Suprapubic skin (tissue), 4 donors: ENCODE data around the gene FN3KRP. TPM values are rescaled to one million over a fixed set of nuclear protein-coding genes. Genes with fewer than 3 reads are reported as not detected.
A peak's percentile ranks its signal among the peaks of the same experiment; 100 is the strongest.

ENCODE experiments used
- DNase-seq, 2 donors: peaks; one replicate each; pipeline ENCODE4 v3.0.0-alpha.2; 2019; ENCODE audit warnings: low spot score in 2 of 2
- H3K27ac ChIP-seq: fragments of 200-600 bp; sonication (generic); one replicate; pipeline ENCODE4 v1.5.1; 2019
- H3K27me3 ChIP-seq: fragments of 200-600 bp; sonication (generic); one replicate; pipeline ENCODE4 v1.5.1; 2019
- H3K36me3 ChIP-seq: fragments of 200-600 bp; sonication (generic); one replicate; pipeline ENCODE4 v1.5.1; 2019
- H3K4me1 ChIP-seq: fragments of 200-600 bp; sonication (generic); one replicate; pipeline ENCODE4 v1.5.1; 2019
- H3K4me3 ChIP-seq: fragments of 200-600 bp; sonication (generic); one replicate; pipeline ENCODE4 v1.5.1; 2019; ENCODE audit warnings: mild to moderate bottlenecking
- H3K9me3 ChIP-seq: fragments of 200-600 bp; sonication (generic); one replicate; pipeline ENCODE4 v1.5.1; 2019
- CTCF ChIP-seq, 2 donors: fragments of 200-600 bp in 1 of 2; fragments of 450-650 bp in 1 of 2; sonication (generic) in 1 of 2; IDR thresholded peaks; one replicate each; pipeline ENCODE4 v1.5.1; 2016 to 2019; ENCODE audit warnings: antibody characterized with exemption in 2 of 2, mild to moderate bottlenecking in 1 of 2, moderate library complexity in 1 of 2
- EP300 ChIP-seq: sonication (generic); formaldehyde crosslinking; IDR thresholded peaks from one replicate; pipeline ENCODE4 v1.6.1; 2017; ENCODE audit warnings: antibody characterized with exemption
- POLR2A ChIP-seq, 2 donors: fragments of 450-650 bp; IDR thresholded peaks; one replicate each; pipeline ENCODE4 v1.6.1; 2017; ENCODE audit warnings: antibody characterized with exemption in 2 of 2, mild to moderate bottlenecking in 2 of 2, moderate library complexity in 2 of 2
- POLR2AphosphoS5 ChIP-seq, 3 donors: sonication (generic); formaldehyde crosslinking; IDR thresholded peaks; one replicate each; pipeline ENCODE4 v1.6.1; 2017; ENCODE audit warnings: antibody characterized with exemption in 3 of 3
- WGBS: methylation state at CpG from one replicate; pipeline ENCODE4 v1.1.5; 2018; 5-methylcytosine and 5-hydroxymethylcytosine counted together
- total RNA-seq, 4 donors: library from RNA; depleted of rRNA; stranded (reverse); fragments of >200 nt; gene quantifications; one replicate each; pipeline ENCODE4 v1.1.0, GENCODE V29; 2016

Gene FN3KRP
- total RNA-seq, 4 donors from 2014 or later = 15.9 to 26.6 (median 21.4) TPM

- H3K4me3 ChIP-seq = no peak overlapping the region
- H3K27ac ChIP-seq = no peak overlapping the region
- H3K9me3 ChIP-seq = no peaks in the 10 kb centered on the region
- H3K36me3 ChIP-seq = no peaks in the 10 kb centered on the region
- no peaks in the 10 kb centered on the region for H3K27me3 ChIP-seq
- WGBS = 81% methylated on average over 2 of the region's 2 CpGs
- DNase-seq = no peak
- no peak for TF ChIP-seq CTCF (IDR thresholded peaks at IDR 0.05)
- TF ChIP-seq EP300 = no peak
- TF ChIP-seq POLR2A (IDR thresholded peaks at IDR 0.05) = no peak
- TF ChIP-seq POLR2AphosphoS5 (IDR thresholded peaks at IDR 0.05) = no peak
- H3K4me1 ChIP-seq = peaks cover 23% of the 10 kb centered on the region
These were observed 21.9 kb upstream of the FN3KRP start for GRCh38 chr17:82694647-82695046.

GRCh38 chr17:82696259-82696658, 20.2 kb upstream of the FN3KRP start:
- Histone ChIP-seq H3K27me3 (no peaks in the 10 kb centered on the region), H3K36me3 (no peaks in the 10 kb centered on the region), H3K4me1 (peaks cover 24% of the 10 kb centered on the region), H3K4me3 (no peak overlapping the region), H3K9me3 (no peaks in the 10 kb centered on the region), H3K27ac (no peak overlapping the region)
- TF ChIP-seq POLR2AphosphoS5 (IDR thresholded peaks at IDR 0.05) (no peak), EP300 (no peak), CTCF (IDR thresholded peaks at IDR 0.05) (no peak), POLR2A (IDR thresholded peaks at IDR 0.05) (no peak)
- 98% methylated on average over 16 of the region's 17 CpGs for WGBS
- DNase-seq = peak in 1 of 2 donors; percentile 26

DNA sequence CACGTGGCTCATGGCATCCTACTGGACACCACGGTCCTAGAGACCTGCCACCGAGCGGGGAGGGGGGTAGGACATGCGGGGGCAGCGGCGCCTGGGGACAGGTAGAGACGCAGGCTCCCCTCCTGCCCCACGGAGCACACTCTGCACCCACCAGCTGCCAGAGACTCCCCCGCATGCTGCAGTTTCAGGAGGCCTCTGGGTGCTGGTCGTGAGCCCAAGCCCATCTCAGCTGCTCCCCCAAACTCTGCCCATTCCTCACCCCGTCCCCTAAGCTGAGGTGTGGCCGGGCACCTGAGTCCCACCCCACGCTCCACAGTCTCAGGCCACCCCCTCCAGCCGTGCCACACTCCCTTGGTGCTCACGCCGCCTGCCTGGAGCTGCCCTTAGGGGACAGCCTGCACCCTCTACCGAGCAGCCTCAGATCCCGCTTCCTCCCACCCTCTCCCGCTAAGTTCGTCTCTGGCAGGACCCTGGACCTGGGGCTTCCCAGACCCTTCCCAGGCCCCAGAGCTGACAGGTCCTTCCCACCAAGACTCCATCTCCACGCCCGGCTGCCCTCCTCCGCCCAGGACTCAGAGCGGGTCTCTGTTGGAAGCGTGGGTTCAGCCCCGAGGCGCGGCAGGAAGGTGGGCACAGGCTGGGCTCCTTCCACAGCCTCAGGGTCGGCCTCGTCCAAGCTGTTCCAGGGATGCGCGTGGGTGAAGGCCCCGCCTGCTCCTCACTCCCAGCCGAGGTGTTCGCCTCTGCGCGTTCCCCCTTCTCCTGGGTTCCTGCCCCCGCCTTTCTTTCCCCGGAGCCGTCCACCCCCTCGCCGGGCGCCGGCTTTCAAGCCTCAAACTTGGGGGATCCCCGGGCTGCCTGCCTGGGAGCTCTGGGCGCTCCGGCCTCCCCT, 19.3 kb upstream of the FN3KRP start:
- TF ChIP-seq EP300 (no peak), POLR2A (IDR thresholded peaks at IDR 0.05) (no peak), CTCF (IDR thresholded peaks at IDR 0.05) (no peak), POLR2AphosphoS5 (IDR thresholded peaks at IDR 0.05) (no peak)
- Histone ChIP-seq H3K36me3 (no peaks in the 10 kb centered on the region), H3K4me3 (peak overlapping the region; percentile 79), H3K9me3 (no peaks in the 10 kb centered on the region), H3K27me3 (no peaks in the 10 kb centered on the region), H3K4me1 (peaks cover 29% of the 10 kb centered on the region), H3K27ac (no peak overlapping the region)
- 45% methylated on average over 21 of the region's 48 CpGs for WGBS
- peak in 1 of 2 donors; percentile 66 for DNase-seq

- peak overlapping the region; percentile 55 for H3K27ac ChIP-seq
- TF ChIP-seq CTCF (IDR thresholded peaks at IDR 0.05) (no peak), POLR2A (IDR thresholded peaks at IDR 0.05) (no peak), EP300 (no peak), POLR2AphosphoS5 (IDR thresholded peaks at IDR 0.05) (no peak)
- H3K9me3 ChIP-seq = no peaks in the 10 kb centered on the region
- peaks cover 35% of the 10 kb centered on the region for H3K4me1 ChIP-seq
- no peaks in the 10 kb centered on the region for H3K36me3 ChIP-seq
- DNase-seq = peak in 1 of 2 donors; percentile 70
- no peaks in the 10 kb centered on the region for H3K27me3 ChIP-seq
- peak overlapping the region; percentile 79 for H3K4me3 ChIP-seq
- no CpG with 5 or more reads among the region's 32 CpGs for WGBS
These were observed 18.8 kb upstream of the FN3KRP start for GRCh38 chr17:82697808-82698064.

DNA sequence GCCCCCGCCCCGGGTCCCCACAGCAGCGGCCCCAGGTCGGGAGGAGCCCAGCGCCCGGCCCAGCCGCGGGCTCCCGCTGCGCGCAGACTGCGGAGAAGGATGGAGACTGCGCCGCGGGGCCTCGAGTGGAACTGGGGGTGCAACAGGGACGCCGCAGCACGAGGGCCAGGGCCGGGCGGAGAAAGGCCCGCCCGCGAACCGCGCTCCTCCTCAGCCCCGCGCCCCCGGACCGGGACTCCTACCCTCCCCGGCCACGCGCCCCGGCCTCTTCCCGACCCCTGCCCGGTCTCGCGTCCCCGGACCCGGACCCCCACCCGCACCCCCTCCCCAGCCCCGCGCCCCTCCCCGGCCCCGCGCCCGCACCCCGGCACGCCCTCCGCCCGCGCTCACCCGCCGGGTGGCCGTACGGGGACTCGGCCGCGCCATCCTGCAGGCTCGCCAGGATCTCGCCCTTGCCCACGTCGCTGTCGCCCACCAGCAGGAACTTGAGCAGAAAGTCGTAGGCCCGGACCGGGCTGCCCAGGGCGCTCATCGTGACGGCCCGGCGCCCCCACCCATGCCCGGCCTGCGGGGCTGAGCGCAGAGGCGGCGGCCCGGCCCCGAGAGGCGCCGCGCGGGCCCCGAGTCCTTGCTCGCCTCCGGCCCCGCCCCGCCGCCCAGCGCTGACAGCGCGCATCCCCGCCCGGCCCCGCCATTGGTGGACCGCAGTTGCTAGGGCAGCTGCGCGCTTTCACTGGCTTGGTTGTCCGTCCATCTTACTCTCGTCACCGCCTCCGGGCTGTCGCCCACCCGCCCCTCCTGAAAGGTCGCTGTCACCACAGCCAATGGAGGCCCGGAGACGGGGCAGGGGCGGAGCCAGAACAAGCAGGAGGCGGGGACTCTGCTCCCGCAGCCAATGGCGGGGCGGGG, 18.2 kb upstream of the FN3KRP start, which contains the start of gene RAB40B:
Gene RAB40B, minus strand, starts transcription at position 634 of the 909 bp plus-strand sequence. Its CDS starts 102 bp downstream, at position 532.
- no peaks in the 10 kb centered on the region for H3K36me3 ChIP-seq
- H3K4me1 ChIP-seq = peaks cover 35% of the 10 kb centered on the region
- H3K27ac ChIP-seq = peak within 1 kb of the TSS; percentile 82
- H3K9me3 ChIP-seq = no peaks in the 10 kb centered on the region
- H3K4me3 ChIP-seq = peak within 1 kb of the TSS; percentile 79
- TF ChIP-seq POLR2AphosphoS5 (IDR thresholded peaks at IDR 0.05) = peak in 1 of 3 donors; percentile 42
- TF ChIP-seq CTCF (IDR thresholded peaks at IDR 0.05) = no peak
- TF ChIP-seq POLR2A (IDR thresholded peaks at IDR 0.05) = peak in 1 of 2 donors; percentile 29
- DNase-seq = peak; percentile 100
- no peaks in the 10 kb centered on the region for H3K27me3 ChIP-seq
- no CpG with 5 or more reads among the region's 112 CpGs for WGBS
